GM19240 (cell line): ENCODE measurements around the gene SLC5A11.
"Not testable (repeated sequence)": the region's sequence is repeated elsewhere in the genome, so short reads cannot be mapped to it uniquely, and the experiment has no call there.

Source experiments
- DNase-seq: peaks from one replicate; pipeline ENCODE4 v3.0.0; 2011; ENCODE audit warnings: low spot score; ENCODE audit not compliant: insufficient read length

Gene SLC5A11

GRCh38 chr16:24858219-24859041 is 12.7 kb downstream of the SLC5A11 start:
- DNase-seq = peak; percentile 33

GRCh38 chr16:24861461-24861860 is 15.7 kb downstream of the SLC5A11 start:
- no peak for DNase-seq

- DNase-seq = no peak
These were observed 18.0 kb downstream of the SLC5A11 start for GRCh38 chr16:24863582-24864437.

GRCh38 chr16:24869033-24869432 is 23.3 kb downstream of the SLC5A11 start:
- no peak for DNase-seq

- DNase-seq = no peak
These were observed 26.1 kb downstream of the SLC5A11 start for GRCh38 chr16:24871891-24872290.

GRCh38 chr16:24873028-24873427 is 27.3 kb downstream of the SLC5A11 start:
- DNase-seq = no peak

- no peak for DNase-seq
These were observed 29.7 kb downstream of the SLC5A11 start for GRCh38 chr16:24875466-24875865.

GRCh38 chr16:24876231-24876630 is 30.5 kb downstream of the SLC5A11 start:
- DNase-seq = no peak

GRCh38 chr16:24879684-24880083 is 33.9 kb downstream of the SLC5A11 start:
- no peak for DNase-seq

GRCh38 chr16:24883714-24884151 is 38.0 kb downstream of the SLC5A11 start:
- DNase-seq = no peak

- no peak for DNase-seq
These were observed 41.7 kb downstream of the SLC5A11 start for GRCh38 chr16:24887472-24887871.

GRCh38 chr16:24890746-24891145 is 45.0 kb downstream of the SLC5A11 start:
- DNase-seq = no peak

GRCh38 chr16:24896439-24896838 is 50.7 kb downstream of the SLC5A11 start:
- no peak for DNase-seq

GRCh38 chr16:24897522-24897921 is 51.8 kb downstream of the SLC5A11 start:
- not testable (repeated sequence) for DNase-seq

GRCh38 chr16:24900230-24900629 is 54.5 kb downstream of the SLC5A11 start:
- DNase-seq = no peak

- DNase-seq = no peak
These were observed 60.5 kb downstream of the SLC5A11 start for GRCh38 chr16:24906199-24906808.

- no peak for DNase-seq
These were observed 61.1 kb downstream of the SLC5A11 start for GRCh38 chr16:24906901-24907300.

- DNase-seq = no peak
These were observed 63.0 kb downstream of the SLC5A11 start for GRCh38 chr16:24908716-24909115.

GRCh38 chr16:24909856-24910255 is 64.1 kb downstream of the SLC5A11 start:
- no peak for DNase-seq

GRCh38 chr16:24915019-24915418 is 69.3 kb downstream of the SLC5A11 start:
- no peak for DNase-seq

GRCh38 chr16:24915576-24915975 is 69.8 kb downstream of the SLC5A11 start:
- DNase-seq = no peak

- DNase-seq = no peak
These were observed 71.5 kb downstream of the SLC5A11 start for GRCh38 chr16:24917236-24917635.
